Loucy (cell line): ENCODE results near the gene ATF2.

Experiments
- H2AFZ ChIP-seq: fragments of 200-600 bp; sonication (generic); 2 replicates; pipeline ENCODE4 v1.6.0; 2016; ENCODE audit warnings: antibody characterized with exemption, mild to moderate bottlenecking, low read length, moderate library complexity
- H3F3A ChIP-seq: fragments of 200-600 bp; 2 replicates; pipeline ENCODE4 v1.6.0; 2016; ENCODE audit warnings: antibody characterized with exemption, low read depth, mild to moderate bottlenecking
- H3K27me3 ChIP-seq: fragments of 200-600 bp; sonication (generic); 2 replicates; pipeline ENCODE4 v1.6.1; 2014; ENCODE audit warnings: low read length, mild to moderate bottlenecking; ENCODE audit not compliant: insufficient read depth, poor library complexity, severe bottlenecking
- H3K36me3 ChIP-seq: fragments of 200-600 bp; sonication (generic); 2 replicates; pipeline ENCODE4 v1.6.1; 2016; ENCODE audit warnings: low read length; ENCODE audit not compliant: insufficient read depth
- H3K4me1 ChIP-seq: fragments of 200-600 bp; sonication (generic); 2 replicates; pipeline ENCODE4 v1.5.1; 2014; ENCODE audit warnings: low read length, mild to moderate bottlenecking; ENCODE audit not compliant: insufficient read depth, poor library complexity, severe bottlenecking
- H3K4me2 ChIP-seq: fragments of 200-600 bp; sonication (generic); 2 replicates; pipeline ENCODE4 v1.6.0; 2014; ENCODE audit warnings: antibody characterized with exemption, low read length, low read depth, mild to moderate bottlenecking; ENCODE audit not compliant: poor library complexity, severe bottlenecking
- H3K4me3 ChIP-seq: fragments of 200-600 bp; sonication (generic); 2 replicates; pipeline ENCODE4 v1.5.1; 2014; ENCODE audit warnings: low read length, mild to moderate bottlenecking, mixed read lengths; ENCODE audit not compliant: poor library complexity, severe bottlenecking
- H3K79me2 ChIP-seq: fragments of 200-600 bp; sonication (generic); 2 replicates; pipeline ENCODE4 v1.6.1; 2014; ENCODE audit warnings: low read length; ENCODE audit not compliant: insufficient read depth
- H3K9ac ChIP-seq: fragments of 200-600 bp; sonication (generic); 2 replicates; pipeline ENCODE4 v1.6.0; 2014; ENCODE audit warnings: mild to moderate bottlenecking, low read depth, low read length, moderate library complexity; ENCODE audit not compliant: poor library complexity, severe bottlenecking
- H3K9me2 ChIP-seq: fragments of 200-600 bp; sonication (generic); replicated peaks from 2 replicates; pipeline ENCODE4 v1.6.1; 2016; ENCODE audit warnings: low read depth, low read length, mixed read lengths
- H3K9me3 ChIP-seq: fragments of 200-600 bp; sonication (generic); 2 replicates; pipeline ENCODE4 v1.6.1; 2014; ENCODE audit warnings: mild to moderate bottlenecking, antibody characterized with exemption, low read length, low read depth; ENCODE audit not compliant: insufficient read depth
- H4K20me1 ChIP-seq: fragments of 200-600 bp; sonication (generic); 2 replicates; pipeline ENCODE4 v1.6.0; 2014; ENCODE audit warnings: antibody characterized with exemption, low read length, mild to moderate bottlenecking; ENCODE audit not compliant: insufficient read depth, poor library complexity, severe bottlenecking
- EZH2phosphoT487 ChIP-seq: fragments of 200-600 bp; IDR thresholded peaks from 2 replicates; pipeline ENCODE4 v1.6.1; 2018; ENCODE audit warnings: antibody characterized with exemption, mild to moderate bottlenecking, moderate library complexity, borderline replicate concordance
- TF ChIP-seq, protein P1 (sequence below): fragments of 200-600 bp; sonication (generic); conservative IDR thresholded peaks from 2 replicates; pipeline ENCODE4 v1.5.1; 2014; ENCODE audit warnings: mild to moderate bottlenecking, antibody characterized with exemption, low read length

The ATF2 gene

DNA sequence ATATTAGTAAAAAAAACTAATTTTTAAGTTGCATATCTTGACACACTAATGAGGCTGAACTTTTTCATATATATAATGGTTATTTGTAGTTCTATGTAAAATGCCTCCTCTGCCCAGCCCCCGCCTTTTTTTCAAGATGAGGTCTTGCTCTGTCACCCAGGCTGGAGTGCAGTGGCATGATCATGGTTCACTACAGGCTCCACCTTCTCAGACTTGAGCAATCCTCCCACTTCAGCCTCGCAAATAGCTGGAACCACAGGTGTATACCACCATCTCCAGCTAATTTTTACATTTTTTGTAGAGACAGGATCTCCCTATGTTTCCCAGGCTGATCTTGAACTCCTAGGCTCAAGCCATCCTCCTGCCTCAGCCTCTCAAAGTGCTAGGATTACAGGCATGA, 24.3 kb downstream of the ATF2 start:
- H3K4me3 ChIP-seq = no peak overlapping the region
- H3K4me2 ChIP-seq = no peak overlapping the region
- H3K36me3 ChIP-seq = peaks cover 49% of the 10 kb centered on the region
- H3K4me1 ChIP-seq = no peaks in the 10 kb centered on the region
- H3K27me3 ChIP-seq = no peaks in the 10 kb centered on the region
- TF ChIP-seq, protein P1, sequence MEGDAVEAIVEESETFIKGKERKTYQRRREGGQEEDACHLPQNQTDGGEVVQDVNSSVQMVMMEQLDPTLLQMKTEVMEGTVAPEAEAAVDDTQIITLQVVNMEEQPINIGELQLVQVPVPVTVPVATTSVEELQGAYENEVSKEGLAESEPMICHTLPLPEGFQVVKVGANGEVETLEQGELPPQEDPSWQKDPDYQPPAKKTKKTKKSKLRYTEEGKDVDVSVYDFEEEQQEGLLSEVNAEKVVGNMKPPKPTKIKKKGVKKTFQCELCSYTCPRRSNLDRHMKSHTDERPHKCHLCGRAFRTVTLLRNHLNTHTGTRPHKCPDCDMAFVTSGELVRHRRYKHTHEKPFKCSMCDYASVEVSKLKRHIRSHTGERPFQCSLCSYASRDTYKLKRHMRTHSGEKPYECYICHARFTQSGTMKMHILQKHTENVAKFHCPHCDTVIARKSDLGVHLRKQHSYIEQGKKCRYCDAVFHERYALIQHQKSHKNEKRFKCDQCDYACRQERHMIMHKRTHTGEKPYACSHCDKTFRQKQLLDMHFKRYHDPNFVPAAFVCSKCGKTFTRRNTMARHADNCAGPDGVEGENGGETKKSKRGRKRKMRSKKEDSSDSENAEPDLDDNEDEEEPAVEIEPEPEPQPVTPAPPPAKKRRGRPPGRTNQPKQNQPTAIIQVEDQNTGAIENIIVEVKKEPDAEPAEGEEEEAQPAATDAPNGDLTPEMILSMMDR = no peak
- TF ChIP-seq EZH2phosphoT487 = no peak
- H4K20me1 ChIP-seq = peaks cover 66% of the 10 kb centered on the region
- no peaks in the 10 kb centered on the region for H3K9me2 ChIP-seq
- peaks cover 97% of the 10 kb centered on the region for H3K79me2 ChIP-seq
- H3K9me3 ChIP-seq = no peaks in the 10 kb centered on the region
- no peak overlapping the region for H2AFZ ChIP-seq
- H3K9ac ChIP-seq = no peak overlapping the region
- H3F3A ChIP-seq = no peaks in the 10 kb centered on the region

DNA sequence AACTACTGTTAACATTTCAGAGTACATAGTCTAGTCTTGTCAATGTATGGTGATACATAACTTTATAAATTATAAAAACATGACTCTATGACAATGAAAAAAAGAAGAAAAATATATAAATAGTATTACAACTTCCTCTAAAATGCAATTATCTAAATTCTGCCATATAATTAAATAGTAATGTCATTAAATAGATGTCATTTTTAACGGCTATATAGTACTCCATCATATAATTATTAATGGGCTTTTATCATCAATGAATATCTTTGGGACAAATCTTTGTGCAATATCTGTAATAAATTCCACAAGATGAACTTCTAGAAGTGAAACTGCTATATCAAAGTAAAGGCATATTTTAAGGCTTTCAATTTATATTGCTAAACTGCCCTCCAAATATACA, 24.8 kb downstream of the ATF2 start:
- peaks cover 97% of the 10 kb centered on the region for H3K79me2 ChIP-seq

GRCh38 chr2:175140332-175140731, 27.7 kb downstream of the ATF2 start:
- no peak overlapping the region for H3K4me3 ChIP-seq
- no peaks in the 10 kb centered on the region for H3K27me3 ChIP-seq
- H4K20me1 ChIP-seq = peaks cover 58% of the 10 kb centered on the region
- H3K9me2 ChIP-seq = no peaks in the 10 kb centered on the region
- no peaks in the 10 kb centered on the region for H3K9me3 ChIP-seq
- H3K9ac ChIP-seq = no peak overlapping the region
- H3K79me2 ChIP-seq = peaks cover 91% of the 10 kb centered on the region
- H3F3A ChIP-seq = no peaks in the 10 kb centered on the region
- no peak overlapping the region for H3K4me2 ChIP-seq
- peaks cover 49% of the 10 kb centered on the region for H3K36me3 ChIP-seq
- no peak for TF ChIP-seq EZH2phosphoT487
- TF ChIP-seq, protein P1 = no peak
- H3K4me1 ChIP-seq = peaks cover 5% of the 10 kb centered on the region
- no peak overlapping the region for H2AFZ ChIP-seq

More for the DNA sequence above, 24.8 kb downstream of the ATF2 start:
- Histone ChIP-seq H3K27me3 (no peaks in the 10 kb centered on the region), H3K4me1 (no peaks in the 10 kb centered on the region), H3K9me2 (no peaks in the 10 kb centered on the region), H3F3A (no peaks in the 10 kb centered on the region), H2AFZ (no peak overlapping the region), H4K20me1 (peaks cover 66% of the 10 kb centered on the region), H3K4me3 (no peak overlapping the region), H3K9me3 (no peaks in the 10 kb centered on the region), H3K9ac (no peak overlapping the region), H3K36me3 (peaks cover 53% of the 10 kb centered on the region), H3K4me2 (no peak overlapping the region)
- TF ChIP-seq, protein P1 = no peak
- no peak for TF ChIP-seq EZH2phosphoT487
